Non-pigmented ciliary epithelial cell (primary cell): ENCODE data around the gene NCBP3.
"Not testable (repeated sequence)": the region's sequence is repeated elsewhere in the genome, so short reads cannot be mapped to it uniquely, and the experiment has no call there.

ENCODE experiments used
- DNase-seq: peaks from one replicate; pipeline ENCODE4 v3.0.0-alpha.2; 2010; ENCODE audit warnings: low read depth

Gene NCBP3

DNA sequence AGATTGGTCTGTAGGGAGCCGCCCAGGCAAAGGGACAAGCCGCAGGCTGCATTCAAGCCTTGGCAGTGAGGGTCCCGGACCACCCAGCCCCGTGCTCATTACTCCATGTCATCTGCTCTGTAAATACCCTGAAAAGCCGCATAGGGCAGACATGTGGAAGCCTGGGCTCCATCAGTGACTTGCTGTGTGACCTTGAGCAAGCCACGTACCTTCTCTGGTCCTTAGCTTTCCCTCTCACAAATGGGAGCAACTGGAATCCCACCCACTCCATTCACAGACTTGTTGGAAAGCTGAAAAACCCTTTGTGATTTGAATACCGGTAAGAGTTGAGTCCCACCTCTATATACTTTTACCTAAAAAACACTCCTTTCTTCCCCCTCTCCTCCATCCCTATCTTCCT, 34.9 kb upstream of the NCBP3 start:
- DNase-seq = no peak

DNA sequence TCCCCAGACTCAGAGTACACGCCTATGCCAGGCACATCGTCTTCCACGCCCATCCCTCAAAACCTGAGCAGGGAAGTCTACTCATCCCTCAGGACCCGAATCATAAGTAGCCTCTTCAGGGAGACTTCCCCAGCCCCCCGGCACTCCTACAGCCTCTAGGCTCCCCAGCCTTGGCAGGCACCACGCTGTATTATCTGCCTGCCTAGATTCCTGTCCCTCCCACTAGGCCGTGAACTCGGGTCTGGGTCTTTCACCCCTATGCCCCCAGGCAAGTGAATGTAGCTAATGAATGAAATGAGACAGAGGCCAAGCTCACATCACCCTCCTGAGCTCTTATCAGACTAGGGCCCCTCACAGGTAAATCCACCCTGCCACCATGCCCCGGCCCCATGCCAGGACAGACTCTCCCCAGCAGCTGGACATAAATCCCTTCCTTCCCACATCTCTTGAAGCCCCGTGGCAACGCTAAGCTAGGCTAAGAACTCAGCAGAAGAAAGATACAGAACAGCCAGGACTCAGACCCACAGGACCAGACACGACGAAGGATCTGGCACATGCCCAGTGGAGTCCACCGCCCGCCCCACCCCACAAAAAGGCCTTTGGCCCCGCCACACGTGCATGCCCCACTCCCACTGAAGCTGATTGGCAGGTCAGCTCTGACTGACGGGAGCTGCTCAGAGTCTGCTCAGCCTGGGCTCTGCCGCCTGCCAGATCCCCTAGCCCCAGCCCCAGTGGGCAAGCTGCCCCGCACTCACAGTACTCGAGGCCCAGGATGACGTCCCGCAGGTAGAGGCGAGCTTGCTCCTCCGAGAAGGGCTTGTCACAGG, 33.8 kb upstream of the NCBP3 start:
- DNase-seq = no peak

DNA sequence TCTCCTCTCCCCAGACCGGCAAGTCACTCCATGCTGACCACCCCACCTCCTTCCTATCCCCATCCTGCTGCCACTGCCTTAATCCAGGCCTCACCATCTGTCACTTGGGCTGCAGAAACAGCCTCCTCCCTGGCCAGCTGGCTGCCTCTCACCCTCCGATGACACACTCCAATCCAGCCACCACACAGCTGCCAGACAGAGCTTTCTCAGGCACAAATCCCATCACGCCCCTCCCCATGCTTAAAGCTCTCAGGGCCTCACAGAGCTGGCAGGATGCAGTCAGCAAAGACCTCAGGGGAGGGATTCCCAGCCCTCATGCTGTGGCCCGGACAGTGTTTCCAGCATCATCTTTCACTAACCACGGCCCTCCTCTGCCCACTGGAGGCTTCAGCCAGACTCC, 33.1 kb upstream of the NCBP3 start:
- DNase-seq = no peak

DNA sequence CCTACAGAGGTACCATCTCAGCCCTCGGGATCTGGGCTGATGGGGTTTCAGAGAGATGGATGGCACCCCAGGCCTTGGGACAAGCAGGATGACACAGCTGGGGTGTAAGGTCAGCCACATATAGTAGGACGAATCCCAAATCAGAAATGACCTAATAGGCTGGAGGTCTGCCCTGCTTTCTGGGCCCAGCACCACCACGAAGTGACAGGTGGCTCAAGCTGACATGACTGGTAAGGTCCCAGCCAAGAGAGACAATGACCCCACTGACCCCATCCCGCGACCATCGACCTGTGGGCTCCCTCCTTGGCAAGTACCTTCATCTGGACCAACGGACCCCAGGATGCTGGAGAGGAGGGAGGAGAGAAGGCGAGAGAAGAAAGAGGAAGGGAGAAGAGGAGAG, 31.2 kb upstream of the NCBP3 start:
- no peak for DNase-seq

DNA sequence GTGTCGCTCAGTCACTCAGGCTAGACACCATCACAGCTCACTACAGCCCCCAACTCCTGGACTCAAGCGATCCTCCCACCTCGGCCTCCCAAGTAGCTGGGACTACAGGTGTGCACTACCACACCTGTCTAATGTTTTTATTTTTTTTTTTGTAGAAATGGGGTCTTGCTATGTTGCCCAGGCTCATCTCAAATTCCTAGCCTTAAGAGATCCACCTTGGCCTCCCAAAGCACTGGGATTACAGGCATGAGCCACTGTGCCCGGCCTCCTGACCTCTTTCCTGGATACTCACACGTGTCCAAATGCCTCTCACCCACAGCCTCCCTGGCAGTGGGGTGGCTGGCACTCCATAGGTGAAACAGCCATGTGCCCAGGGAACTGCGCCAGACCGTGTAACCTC, 29.3 kb upstream of the NCBP3 start:
- no peak for DNase-seq

DNA sequence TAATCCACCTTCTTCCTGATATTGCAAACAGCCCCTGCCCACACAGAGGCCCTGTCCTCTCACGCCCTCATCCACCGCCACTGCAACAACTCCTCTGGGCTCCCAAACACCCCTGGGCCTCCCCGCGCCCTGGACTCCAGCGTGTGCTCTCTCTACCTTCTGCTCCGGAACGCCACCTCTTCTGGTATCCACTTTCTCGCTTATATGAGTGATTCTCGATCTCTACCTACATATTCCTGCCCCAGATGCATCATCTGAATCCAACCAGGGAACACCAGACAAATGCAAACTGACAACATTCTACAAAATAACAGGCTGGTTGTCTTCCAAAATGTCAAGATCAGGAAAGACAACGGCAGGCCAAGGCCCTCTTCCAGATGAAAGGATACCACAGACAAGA, 27.8 kb upstream of the NCBP3 start:
- DNase-seq = no peak

DNA sequence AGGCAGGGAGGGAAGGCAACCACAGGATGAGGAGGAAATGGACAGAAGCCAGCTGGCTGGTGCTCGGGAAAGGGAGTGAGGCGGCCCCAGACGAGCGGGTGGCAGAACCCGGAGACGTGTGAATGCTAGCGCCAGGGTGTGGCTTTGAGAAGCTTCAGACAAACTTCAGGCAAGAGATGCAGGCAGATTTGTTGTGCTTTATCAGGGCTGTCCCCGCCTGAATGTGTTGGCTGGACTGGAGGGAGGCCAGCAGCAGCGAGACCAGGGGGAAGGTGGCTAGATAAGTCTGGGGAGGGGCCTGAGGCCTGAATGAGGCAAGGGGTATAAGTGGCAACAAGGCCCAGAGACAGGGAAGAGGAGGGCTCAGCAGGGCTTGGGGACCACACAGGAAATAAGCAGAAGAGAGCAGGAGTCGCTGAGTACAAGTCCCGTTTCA, 24.8 kb upstream of the NCBP3 start:
- DNase-seq = no peak

DNA sequence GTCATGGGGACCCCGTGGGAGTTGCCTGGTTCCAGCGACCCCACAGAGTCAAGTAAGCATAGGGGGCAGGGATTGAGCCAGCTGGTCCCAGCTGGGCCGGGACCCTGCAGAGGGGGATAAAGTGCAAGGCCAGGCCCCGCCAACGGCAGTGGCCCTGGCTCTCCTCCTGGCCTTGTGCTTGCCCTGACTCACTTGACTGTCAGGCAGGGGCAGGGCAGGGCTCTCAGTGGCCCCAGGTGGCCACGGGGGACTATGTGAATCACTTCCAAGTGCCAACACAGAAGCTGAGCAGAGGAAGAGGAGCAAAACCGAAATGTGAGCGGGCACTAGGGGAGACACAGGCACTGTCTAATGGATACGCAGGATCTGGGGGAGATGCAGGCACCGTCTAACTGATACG, 21.6 kb upstream of the NCBP3 start:
- no peak for DNase-seq

DNA sequence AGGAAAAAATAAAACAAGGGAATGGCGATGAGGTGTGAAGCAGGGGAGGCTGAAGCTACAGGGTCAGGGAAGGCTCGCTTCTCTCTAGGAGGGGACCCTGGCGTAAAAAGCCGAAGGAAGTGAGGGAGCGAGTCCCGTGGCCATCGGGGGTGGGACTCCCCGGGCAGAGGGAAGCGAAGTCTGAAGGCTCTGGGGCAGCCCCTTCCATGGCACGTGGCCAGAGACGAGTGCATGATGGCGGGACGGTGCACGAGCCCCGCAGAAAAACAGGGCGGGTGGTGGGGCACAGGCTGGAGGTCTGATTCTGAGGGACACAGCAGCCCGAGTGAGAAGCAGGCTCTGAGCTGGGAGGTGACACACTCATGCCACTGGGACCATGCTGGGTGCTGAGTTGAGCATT, 21.1 kb upstream of the NCBP3 start:
- no peak for DNase-seq

DNA sequence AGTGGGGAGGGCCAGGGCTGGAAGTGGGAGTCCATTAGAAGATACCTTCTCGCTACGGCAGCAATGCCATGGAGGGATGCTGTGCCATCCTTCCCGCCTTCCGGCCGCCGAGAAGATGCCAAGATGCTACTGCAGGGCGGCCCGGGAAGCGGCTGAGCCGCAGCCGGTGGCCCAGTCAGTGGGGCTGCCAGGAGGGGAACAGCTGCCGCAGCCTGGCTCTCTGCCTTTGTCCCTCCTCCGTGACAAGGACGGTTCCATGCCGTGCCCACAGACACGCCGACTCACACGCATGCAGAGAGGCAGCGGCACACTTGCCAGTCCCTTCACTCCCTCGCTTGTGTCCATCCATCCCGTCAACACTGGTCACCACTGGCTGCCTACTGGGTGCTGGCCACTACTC, 20.2 kb upstream of the NCBP3 start:
- no peak for DNase-seq

DNA sequence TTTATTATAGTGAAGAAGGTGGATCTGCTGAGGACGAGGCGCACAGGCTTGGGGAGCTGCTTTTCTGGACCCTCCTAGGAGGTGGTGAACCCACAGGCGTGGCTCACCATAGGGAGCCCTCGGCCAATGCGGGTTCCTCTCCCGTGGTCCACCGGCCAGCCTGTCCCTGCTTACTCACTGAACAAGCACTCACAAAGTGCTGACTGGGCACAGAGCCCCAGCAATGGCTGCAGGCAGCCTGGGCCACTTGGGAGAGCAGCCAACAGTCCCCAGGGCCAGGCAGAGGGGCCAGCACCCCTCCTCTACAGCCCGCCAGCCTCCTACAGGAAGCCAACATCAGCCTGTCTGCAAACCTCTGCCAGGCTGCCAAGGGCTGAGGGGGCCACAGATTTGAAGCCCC, 19.1 kb upstream of the NCBP3 start:
- DNase-seq = no peak

DNA sequence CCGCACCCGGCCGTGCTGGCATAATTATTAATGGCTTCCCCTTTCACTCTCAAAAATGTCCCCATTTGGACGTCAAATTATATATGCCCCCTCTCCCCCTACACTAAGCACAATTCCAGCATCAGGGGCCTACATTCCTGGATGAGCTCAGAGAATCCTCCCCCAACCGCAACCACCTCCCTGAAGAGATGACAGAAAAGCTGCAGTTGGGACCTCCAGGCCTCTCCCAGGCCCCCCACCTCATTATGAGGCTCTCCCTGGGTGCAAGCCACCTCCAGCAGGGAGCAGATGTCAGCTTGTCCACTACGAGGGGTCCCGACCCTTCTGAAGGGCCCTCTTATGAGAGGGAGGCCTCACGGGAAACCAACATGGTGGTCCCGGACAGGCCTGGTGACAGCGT, 18.5 kb upstream of the NCBP3 start:
- DNase-seq = no peak

DNA sequence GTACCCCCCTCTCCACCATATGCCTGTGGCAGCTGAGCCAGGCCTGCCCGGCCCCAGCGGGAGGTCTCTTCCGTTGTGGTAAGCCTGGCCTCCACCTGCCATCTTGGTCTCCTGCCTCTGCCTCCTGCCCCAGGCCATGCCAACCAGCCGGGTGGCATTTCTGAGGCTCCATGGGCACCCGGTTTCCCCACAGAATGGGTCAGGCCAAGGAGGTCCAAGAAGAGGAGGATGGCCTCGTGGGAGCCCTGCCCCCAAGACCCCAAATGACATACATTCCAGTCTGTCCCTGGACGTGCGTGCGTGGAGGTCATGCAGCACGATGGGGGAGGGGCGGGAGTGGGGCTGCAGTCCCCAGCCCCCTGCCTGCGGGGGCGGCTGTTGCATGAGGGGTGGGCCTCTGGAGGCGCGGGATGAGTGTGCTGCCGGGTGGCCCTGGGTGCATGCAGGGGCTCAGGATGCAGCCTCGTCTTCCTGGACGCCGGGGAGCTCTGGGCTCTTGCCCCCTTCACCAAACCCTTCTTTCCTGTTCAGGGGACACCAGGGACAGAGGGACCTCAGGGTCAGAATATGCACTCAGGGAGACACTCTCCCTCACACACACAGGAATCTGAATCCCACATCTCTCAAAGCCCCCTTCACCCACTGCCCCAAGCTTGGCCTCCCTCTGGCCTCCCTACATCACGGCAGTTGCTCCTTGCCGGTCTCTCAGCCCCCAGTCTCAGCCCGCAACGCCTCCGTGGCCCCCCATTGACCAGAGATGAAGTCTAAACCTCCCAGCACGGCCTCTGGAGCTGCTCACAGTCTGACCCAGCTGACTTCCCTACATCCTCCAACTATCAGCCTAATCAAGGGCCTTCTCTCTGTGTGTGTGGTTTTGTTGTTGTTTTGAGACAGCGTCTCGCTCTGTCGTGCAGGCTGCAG, 16.0 kb upstream of the NCBP3 start:
- DNase-seq = no peak

DNA sequence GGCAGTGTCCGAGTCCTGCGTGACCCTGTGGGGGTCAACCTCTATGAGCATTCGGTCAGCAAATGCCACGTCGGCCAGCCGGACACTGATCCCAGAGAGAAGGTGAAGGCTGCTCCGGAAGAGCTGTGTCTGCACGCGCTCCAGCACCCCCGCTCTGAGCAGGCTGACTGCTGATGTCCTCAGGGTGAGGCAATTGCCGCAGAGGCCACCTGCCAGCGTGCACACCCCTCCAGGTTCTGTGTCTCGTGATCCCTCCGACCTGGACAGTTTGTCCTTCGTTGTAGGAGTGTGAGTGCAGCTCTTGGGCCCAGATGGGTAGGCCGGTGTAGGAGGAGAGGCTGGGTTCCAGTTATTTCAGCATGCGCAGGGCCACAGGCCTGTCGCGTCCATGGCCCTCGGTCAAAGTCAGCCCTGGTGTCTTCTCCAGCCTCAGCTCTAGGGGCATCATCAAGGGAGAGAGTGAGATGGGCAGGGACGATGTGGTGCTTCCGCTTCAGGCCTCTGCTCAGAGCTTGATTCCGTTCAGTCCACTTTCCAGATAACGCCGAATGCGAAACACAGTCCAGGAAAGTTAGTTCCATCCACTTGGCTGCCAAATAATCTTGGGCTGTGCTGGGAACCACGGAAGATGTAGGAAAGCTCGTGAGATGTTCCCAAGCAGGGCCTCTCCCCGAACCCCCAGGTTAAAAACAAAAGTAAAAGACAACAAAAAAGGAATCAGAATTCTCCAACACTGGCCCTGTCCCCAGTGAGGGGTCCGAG, 15.1 kb upstream of the NCBP3 start:
- DNase-seq = no peak

DNA sequence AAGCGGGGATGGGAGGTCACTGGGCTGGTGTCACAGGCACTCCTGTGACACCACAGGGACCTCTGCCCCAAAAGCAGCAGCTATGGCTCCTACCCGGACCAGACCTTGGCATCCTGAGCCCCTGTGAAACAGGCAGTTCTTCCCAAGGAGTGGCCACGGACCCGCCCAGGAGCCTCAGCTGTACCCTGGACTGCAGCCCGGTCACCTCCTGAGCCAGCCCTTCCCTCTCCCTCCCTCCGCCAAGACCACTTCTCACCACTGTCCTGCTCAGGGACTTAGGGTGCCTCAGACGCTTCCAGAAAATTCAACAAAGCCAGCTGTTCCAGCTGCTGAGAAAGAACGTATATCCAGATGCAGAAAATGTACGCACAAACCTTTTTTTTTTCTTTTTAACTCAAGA, 13.9 kb upstream of the NCBP3 start:
- DNase-seq = no peak

DNA sequence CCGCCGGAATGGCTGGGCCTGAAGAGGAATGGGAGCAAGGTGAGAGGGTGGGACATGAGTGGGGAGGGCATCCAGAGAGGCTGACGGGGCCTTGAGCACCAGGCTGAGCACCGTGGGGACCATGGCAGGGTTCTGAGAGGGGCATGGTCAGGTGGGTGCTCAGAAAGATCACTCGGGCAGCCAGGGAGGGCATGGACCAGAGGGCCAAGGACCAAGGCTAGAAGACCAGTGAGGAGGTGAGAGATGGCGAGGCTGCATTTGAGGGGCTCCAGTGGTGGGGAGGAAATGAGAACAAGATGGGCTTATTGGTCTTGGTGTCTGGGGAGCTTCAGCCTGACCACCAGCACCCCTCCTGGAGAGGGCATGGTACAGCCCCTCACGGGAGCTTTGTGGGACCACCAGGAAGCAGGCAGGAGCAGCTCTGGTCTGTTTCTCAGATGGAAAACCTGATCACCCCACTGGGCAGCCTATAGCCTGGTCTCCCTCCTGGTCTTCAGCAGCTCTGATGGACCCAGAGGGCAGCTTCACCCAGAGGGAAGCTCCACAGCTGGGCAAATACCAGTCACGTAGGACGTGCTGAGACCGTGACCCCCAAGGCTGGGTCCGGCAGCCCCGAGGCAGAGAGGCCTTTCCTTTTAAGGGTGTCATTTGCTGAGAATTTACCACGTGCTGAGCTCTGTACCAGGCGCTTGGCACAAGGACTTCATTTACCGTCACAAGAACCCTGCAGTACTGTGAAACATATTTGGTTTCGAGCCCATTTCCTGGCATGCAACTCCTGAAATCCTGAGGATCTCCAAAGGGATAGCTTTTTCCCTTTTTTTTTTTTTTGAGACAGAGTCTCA, 11.4 kb upstream of the NCBP3 start:
- no peak for DNase-seq

DNA sequence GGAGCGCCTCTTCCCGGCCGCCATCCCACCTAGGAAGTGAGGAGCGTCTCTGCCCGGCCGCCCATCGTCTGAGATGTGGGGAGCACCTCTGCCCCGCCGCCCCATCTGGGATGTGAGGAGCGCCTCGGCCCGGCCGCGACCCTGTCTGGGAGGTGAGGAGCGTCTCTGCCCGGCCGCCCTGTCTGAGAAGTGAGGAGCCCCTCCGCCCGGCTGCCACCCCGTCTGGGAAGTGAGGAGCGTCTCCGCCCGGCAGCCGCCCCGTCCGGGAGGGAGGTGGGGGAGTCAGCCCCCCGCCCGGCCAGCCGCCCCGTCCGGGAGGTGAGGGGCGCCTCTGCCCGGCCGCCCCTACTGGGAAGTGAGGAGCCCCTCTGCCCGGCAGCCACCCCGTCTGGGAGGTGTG, 8.2 kb upstream of the NCBP3 start:
- DNase-seq = not testable (repeated sequence)

DNA sequence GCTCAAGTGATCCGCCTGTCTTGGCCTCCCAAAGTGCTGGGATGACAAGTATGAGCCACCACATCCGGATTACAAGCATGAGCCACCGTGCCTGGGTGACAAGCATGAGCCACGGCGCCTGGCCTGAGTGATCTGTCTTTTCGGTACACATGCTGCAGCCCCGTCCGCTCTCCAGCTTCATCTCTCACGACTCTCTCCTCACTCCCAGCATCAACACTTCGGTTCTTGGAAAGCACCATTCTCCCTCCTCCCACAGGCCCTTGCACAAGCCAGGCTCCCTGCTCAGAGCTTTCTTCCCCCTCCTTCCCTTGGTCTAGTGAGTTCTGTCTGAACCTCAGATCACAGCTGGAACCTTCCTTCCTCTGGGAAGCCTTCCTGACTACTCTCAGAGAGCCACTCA, 6.5 kb upstream of the NCBP3 start:
- DNase-seq = no peak

DNA sequence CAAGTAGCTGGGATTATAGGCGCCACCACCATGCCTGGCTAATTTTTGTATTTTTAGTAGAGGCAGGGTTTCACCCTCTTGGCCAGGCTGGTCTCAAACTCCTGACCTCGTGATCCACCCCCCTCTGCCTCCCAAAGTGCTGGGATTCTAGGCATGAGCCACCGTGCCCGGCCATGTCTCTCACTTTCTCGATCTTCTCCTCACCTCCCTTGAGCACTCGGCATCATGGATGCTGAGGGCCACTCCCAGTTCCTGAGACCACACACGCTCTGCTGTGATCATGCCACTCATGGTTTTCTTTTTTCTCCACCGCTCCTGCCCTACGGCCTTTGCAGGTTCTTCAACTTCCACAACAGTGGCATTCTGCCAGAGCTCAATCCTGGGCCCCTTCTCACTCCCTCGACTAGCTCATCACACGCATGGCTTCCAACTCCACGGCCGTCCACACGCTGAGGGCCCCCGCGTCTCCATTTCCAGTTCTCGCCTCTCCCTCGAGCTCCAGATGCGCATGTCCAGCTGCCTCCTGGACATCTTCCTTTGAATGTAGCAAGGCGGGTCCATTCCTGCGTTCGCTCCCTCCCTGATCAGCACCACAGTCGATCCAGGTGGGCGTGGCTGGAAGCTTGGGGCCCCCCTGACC, 5.5 kb upstream of the NCBP3 start:
- DNase-seq = no peak

DNA sequence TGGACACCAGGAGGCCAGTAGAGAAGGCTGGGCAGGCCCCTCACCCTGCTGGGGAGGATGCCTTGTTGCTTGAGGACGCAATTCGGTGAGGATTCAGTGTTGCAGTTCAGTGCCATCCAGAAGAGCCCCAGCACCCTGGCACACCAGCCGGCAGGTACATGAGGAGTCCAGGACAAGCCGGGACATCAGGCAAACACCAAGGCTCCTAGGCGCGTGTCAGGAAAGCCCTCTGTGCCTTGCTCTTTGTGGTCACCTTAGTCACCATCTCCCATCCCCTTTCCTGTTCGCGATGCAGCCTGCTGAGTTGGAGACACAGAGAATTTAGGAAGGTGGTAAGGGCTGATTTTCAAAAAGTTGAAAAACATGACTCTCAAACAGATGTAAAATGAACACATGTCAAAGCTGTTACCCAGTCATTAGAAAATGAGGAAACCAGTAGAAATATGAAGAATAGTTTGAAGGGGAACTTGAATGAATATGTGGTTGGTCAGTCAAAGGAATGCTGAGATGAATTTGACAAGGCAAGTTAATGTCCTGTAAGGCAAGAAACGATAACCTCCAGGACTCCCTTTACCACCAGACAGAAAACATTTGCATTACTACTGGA, 2.3 kb upstream of the NCBP3 start:
- no peak for DNase-seq
